NT2/D1 (cell line): Measurements from ENCODE around the gene TRIM75.

ENCODE experiments used
- YY1 ChIP-seq: IDR thresholded peaks from 2 replicates; pipeline ENCODE4 v1.6.1; 2011; ENCODE audit not compliant: insufficient read length, insufficient read depth
- ZNF274 ChIP-seq: IDR thresholded peaks from 2 replicates; pipeline ENCODE4 v1.6.1; 2011; ENCODE audit warnings: mild to moderate bottlenecking, low read depth, low read length

DNA sequence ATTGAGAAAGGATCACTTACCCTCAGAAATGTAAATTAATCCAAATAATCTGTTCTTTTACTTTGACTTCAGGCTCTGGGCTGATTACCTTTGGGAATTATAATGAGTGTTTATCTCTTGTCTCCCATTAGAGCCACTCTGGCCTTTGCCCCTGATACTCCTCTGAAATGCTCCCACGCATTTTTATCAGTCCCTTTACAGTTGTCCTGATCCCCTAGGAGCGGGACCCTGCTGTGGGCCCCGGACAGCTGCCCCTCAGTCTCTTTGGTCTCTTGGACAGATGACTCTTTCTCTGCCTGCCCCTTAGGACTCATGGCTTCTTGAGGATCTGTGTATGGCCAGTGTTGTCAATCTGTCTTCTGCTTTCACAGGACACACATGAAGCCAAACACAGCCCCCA, 1.0 kb upstream of the TRIM75 start:
- no peak for TF ChIP-seq YY1
- no peak for TF ChIP-seq ZNF274
